ENCODE measurements around the gene ASIC2.

The ASIC2 gene

DNA sequence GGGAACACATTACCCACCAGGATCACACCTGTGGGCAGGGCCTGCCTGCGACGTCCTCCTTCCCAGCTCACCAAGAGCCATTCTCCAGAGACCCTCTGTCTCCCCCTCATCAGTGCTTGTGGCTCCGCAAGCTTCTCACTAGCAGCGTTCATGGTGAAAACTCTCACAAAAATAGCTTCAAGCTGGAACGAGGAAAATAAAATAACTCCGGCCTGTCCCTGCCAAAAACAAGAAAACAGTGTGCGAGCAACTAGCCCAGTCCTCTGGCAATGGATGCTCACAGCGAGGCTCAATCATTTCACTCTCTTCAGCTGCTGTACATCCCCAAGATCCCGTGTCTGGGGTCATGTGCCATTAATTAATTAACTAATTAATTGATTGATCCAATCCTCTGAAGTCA is 283.5 kb downstream of the ASIC2 start:
- no peak for TF ChIP-seq GABPA (IDR thresholded peaks at IDR 0.05; ENCODE audit: low read depth)
- TF ChIP-seq POLR2AphosphoS5 (IDR thresholded peaks at IDR 0.05; ENCODE audit: low read depth), result no peak
- no peak for TF ChIP-seq SPI1 (IDR thresholded peaks at IDR 0.05; ENCODE audit: borderline replicate concordance, low read depth)
- TF ChIP-seq, protein P1, sequence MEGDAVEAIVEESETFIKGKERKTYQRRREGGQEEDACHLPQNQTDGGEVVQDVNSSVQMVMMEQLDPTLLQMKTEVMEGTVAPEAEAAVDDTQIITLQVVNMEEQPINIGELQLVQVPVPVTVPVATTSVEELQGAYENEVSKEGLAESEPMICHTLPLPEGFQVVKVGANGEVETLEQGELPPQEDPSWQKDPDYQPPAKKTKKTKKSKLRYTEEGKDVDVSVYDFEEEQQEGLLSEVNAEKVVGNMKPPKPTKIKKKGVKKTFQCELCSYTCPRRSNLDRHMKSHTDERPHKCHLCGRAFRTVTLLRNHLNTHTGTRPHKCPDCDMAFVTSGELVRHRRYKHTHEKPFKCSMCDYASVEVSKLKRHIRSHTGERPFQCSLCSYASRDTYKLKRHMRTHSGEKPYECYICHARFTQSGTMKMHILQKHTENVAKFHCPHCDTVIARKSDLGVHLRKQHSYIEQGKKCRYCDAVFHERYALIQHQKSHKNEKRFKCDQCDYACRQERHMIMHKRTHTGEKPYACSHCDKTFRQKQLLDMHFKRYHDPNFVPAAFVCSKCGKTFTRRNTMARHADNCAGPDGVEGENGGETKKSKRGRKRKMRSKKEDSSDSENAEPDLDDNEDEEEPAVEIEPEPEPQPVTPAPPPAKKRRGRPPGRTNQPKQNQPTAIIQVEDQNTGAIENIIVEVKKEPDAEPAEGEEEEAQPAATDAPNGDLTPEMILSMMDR (IDR thresholded peaks at IDR 0.05; ENCODE audit: insufficient read depth, low read length), result no peak
- TF ChIP-seq, protein P2, sequence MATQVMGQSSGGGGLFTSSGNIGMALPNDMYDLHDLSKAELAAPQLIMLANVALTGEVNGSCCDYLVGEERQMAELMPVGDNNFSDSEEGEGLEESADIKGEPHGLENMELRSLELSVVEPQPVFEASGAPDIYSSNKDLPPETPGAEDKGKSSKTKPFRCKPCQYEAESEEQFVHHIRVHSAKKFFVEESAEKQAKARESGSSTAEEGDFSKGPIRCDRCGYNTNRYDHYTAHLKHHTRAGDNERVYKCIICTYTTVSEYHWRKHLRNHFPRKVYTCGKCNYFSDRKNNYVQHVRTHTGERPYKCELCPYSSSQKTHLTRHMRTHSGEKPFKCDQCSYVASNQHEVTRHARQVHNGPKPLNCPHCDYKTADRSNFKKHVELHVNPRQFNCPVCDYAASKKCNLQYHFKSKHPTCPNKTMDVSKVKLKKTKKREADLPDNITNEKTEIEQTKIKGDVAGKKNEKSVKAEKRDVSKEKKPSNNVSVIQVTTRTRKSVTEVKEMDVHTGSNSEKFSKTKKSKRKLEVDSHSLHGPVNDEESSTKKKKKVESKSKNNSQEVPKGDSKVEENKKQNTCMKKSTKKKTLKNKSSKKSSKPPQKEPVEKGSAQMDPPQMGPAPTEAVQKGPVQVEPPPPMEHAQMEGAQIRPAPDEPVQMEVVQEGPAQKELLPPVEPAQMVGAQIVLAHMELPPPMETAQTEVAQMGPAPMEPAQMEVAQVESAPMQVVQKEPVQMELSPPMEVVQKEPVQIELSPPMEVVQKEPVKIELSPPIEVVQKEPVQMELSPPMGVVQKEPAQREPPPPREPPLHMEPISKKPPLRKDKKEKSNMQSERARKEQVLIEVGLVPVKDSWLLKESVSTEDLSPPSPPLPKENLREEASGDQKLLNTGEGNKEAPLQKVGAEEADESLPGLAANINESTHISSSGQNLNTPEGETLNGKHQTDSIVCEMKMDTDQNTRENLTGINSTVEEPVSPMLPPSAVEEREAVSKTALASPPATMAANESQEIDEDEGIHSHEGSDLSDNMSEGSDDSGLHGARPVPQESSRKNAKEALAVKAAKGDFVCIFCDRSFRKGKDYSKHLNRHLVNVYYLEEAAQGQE (IDR thresholded peaks at IDR 0.05; ENCODE audit: insufficient replicate concordance, low read depth), result no peak
- Histone ChIP-seq H3K4me3 (replicated peaks; ENCODE audit: insufficient read depth, low read length) (no peak overlapping the region), H3K27ac (replicated peaks) (no peak overlapping the region), H3K27me3 (ENCODE audit: insufficient read depth, poor library complexity, severe bottlenecking) (no peaks in the 10 kb centered on the region)
- no peak for DNase-seq (ENCODE audit: low read depth in 1 of 2, low spot score in 1 of 2)

DNA sequence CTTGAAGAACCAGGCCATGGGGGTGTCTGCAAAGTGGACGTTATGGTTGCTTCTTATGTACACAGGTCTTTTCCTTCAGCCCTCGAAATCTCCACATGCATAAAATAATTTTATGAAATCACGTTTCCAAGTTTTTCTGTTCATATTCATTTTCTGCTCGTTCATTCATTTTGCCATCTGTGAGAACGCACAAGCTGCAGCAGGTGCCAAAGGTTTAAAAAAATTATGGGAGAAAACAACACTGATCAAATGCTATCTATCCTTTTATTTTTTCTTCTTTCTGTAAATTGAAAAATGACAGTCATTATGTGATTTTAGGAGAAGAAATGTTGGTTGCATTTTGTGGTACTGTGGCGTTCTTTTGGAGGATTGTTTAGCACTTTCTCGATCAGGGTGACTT is 285.9 kb downstream of the ASIC2 start:
- H3K27me3 ChIP-seq (ENCODE audit: insufficient read depth, poor library complexity, severe bottlenecking), result no peaks in the 10 kb centered on the region
- DNase-seq (ENCODE audit: low read depth in 1 of 2, low spot score in 1 of 2), result no peak
- H3K4me3 ChIP-seq (replicated peaks; ENCODE audit: insufficient read depth, low read length), result no peak overlapping the region
- H3K27ac ChIP-seq (replicated peaks), result no peak overlapping the region
- TF ChIP-seq GABPA (IDR thresholded peaks at IDR 0.05; ENCODE audit: low read depth) (no peak), POLR2AphosphoS5 (IDR thresholded peaks at IDR 0.05; ENCODE audit: low read depth) (no peak), SPI1 (IDR thresholded peaks at IDR 0.05; ENCODE audit: borderline replicate concordance, low read depth) (no peak)
- TF ChIP-seq, protein P2 (IDR thresholded peaks at IDR 0.05; ENCODE audit: insufficient replicate concordance, low read depth), result no peak
- TF ChIP-seq, protein P1 (IDR thresholded peaks at IDR 0.05; ENCODE audit: insufficient read depth, low read length), result no peak

DNA sequence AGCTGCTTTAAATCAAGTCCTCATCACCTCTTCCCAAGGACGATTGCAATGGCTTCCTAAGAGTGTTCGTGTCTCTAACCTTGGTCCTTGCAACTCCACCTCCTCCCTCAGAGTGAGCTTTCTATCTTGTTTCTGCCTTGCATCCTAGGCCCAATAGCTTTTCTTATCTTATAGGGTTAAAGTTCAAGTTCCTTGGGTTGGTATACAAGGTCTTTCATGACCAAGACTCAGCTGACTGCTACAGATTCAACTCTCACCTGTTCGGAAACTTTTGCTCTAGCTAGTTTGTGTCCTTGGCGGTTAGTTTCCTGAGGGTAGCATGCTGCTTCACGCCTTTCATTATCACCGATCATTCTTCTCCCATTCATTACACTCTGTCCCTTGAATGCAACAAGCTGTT is 290.8 kb downstream of the ASIC2 start:
- no peaks in the 10 kb centered on the region for H3K27me3 ChIP-seq (ENCODE audit: insufficient read depth, poor library complexity, severe bottlenecking)
- no peak for DNase-seq (ENCODE audit: low read depth in 1 of 2, low spot score in 1 of 2)
- no peak overlapping the region for H3K27ac ChIP-seq (replicated peaks)
- TF ChIP-seq, protein P1 (IDR thresholded peaks at IDR 0.05; ENCODE audit: insufficient read depth, low read length), result no peak
- TF ChIP-seq POLR2AphosphoS5 (IDR thresholded peaks at IDR 0.05; ENCODE audit: low read depth) (no peak), GABPA (IDR thresholded peaks at IDR 0.05; ENCODE audit: low read depth) (no peak), SPI1 (IDR thresholded peaks at IDR 0.05; ENCODE audit: borderline replicate concordance, low read depth) (no peak)
- TF ChIP-seq, protein P2 (IDR thresholded peaks at IDR 0.05; ENCODE audit: insufficient replicate concordance, low read depth), result no peak
- H3K4me3 ChIP-seq (replicated peaks; ENCODE audit: insufficient read depth, low read length), result no peak overlapping the region

Measured in HL-60 (cell line).